ENCODE measurements around the gene SPATA31D3.
"Not testable (repeated sequence)": the region's sequence is repeated elsewhere in the genome, so short reads cannot be mapped to it uniquely, and the experiment has no call there.

Gene SPATA31D3

GRCh38 chr9:81943393-81943792 is at the start of gene SPATA31D3:
TSS of gene SPATA31D3 (plus strand) at chr9:81943500. CDS start at chr9:81943586, 86 bp downstream.
- not testable (repeated sequence) for DNase-seq

- DNase-seq: no peak
These were observed 49.4 kb upstream of the SPATA31D3 start for GRCh38 chr9:81893929-81894328.

- DNase-seq: no peak
These were observed 48.4 kb upstream of the SPATA31D3 start for GRCh38 chr9:81894891-81895290.

GRCh38 chr9:81896070-81896469 is 47.2 kb upstream of the SPATA31D3 start:
- DNase-seq: no peak

GRCh38 chr9:81898851-81899250 is 44.4 kb upstream of the SPATA31D3 start:
- DNase-seq: no peak

GRCh38 chr9:81902196-81902595 is 41.1 kb upstream of the SPATA31D3 start:
- DNase-seq: no peak

GRCh38 chr9:81902626-81903025 is 40.7 kb upstream of the SPATA31D3 start:
- DNase-seq: no peak

- no peak for DNase-seq
These were observed 36.6 kb upstream of the SPATA31D3 start for GRCh38 chr9:81906671-81907070.

GRCh38 chr9:81912135-81912534 is 31.2 kb upstream of the SPATA31D3 start:
- no peak for DNase-seq

GRCh38 chr9:81915801-81916505 is 27.3 kb upstream of the SPATA31D3 start:
- DNase-seq: no peak

GRCh38 chr9:81918507-81918906 is 24.8 kb upstream of the SPATA31D3 start:
- not testable (repeated sequence) for DNase-seq

GRCh38 chr9:81928305-81928704 is 15.0 kb upstream of the SPATA31D3 start, which contains the start of gene SPATA31D4:
TSS of gene SPATA31D4 (plus strand) at chr9:81928428. CDS start at chr9:81928514, 86 bp downstream.
- not testable (repeated sequence) for DNase-seq

- not testable (repeated sequence) for DNase-seq
These were observed 13.2 kb upstream of the SPATA31D3 start for GRCh38 chr9:81930147-81930546.

- DNase-seq: not testable (repeated sequence)
These were observed 9.8 kb upstream of the SPATA31D3 start for GRCh38 chr9:81933547-81933946.

GRCh38 chr9:81948650-81949049 is 5.3 kb downstream of the SPATA31D3 start:
- DNase-seq: not testable (repeated sequence)

- DNase-seq: no peak
These were observed 9.8 kb downstream of the SPATA31D3 start for GRCh38 chr9:81953096-81953495.

- DNase-seq: no peak
These were observed 12.3 kb downstream of the SPATA31D3 start for GRCh38 chr9:81955625-81956024.

GRCh38 chr9:81964218-81965171 is 21.2 kb downstream of the SPATA31D3 start:
- DNase-seq: no peak

GRCh38 chr9:81968026-81968425 is 24.7 kb downstream of the SPATA31D3 start:
- no peak for DNase-seq

- DNase-seq: no peak
These were observed 26.7 kb downstream of the SPATA31D3 start for GRCh38 chr9:81969971-81970370.

- no peak for DNase-seq
These were observed 28.4 kb downstream of the SPATA31D3 start for GRCh38 chr9:81971727-81972126.

GRCh38 chr9:81974764-81975163 is 31.5 kb downstream of the SPATA31D3 start:
- DNase-seq: no peak

GRCh38 chr9:81976351-81976750 is 33.1 kb downstream of the SPATA31D3 start:
- no peak for DNase-seq

GRCh38 chr9:81979196-81979595 is 35.9 kb downstream of the SPATA31D3 start:
- DNase-seq: no peak
